Activated CD4-positive, alpha-beta T cell treated with anti-CD3 and anti-CD28 coated beads, Interleukin-2, Interleukin-4, amounts not matched to agents 100 ng/mL and 50 ng/mL, durations not matched to agents 16 hours and 8 hours (primary cell): ENCODE data around the gene SIPA1.
A peak's percentile ranks its signal among the peaks of the same experiment; 100 is the strongest.

Experiments used
- DNase-seq: peaks from one replicate; pipeline ENCODE4 v3.0.0-alpha.2; 2020; ENCODE audit warnings: low spot score

Gene SIPA1, protein sequence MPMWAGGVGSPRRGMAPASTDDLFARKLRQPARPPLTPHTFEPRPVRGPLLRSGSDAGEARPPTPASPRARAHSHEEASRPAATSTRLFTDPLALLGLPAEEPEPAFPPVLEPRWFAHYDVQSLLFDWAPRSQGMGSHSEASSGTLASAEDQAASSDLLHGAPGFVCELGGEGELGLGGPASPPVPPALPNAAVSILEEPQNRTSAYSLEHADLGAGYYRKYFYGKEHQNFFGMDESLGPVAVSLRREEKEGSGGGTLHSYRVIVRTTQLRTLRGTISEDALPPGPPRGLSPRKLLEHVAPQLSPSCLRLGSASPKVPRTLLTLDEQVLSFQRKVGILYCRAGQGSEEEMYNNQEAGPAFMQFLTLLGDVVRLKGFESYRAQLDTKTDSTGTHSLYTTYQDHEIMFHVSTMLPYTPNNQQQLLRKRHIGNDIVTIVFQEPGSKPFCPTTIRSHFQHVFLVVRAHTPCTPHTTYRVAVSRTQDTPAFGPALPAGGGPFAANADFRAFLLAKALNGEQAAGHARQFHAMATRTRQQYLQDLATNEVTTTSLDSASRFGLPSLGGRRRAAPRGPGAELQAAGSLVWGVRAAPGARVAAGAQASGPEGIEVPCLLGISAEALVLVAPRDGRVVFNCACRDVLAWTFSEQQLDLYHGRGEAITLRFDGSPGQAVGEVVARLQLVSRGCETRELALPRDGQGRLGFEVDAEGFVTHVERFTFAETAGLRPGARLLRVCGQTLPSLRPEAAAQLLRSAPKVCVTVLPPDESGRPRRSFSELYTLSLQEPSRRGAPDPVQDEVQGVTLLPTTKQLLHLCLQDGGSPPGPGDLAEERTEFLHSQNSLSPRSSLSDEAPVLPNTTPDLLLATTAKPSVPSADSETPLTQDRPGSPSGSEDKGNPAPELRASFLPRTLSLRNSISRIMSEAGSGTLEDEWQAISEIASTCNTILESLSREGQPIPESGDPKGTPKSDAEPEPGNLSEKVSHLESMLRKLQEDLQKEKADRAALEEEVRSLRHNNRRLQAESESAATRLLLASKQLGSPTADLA

DNA sequence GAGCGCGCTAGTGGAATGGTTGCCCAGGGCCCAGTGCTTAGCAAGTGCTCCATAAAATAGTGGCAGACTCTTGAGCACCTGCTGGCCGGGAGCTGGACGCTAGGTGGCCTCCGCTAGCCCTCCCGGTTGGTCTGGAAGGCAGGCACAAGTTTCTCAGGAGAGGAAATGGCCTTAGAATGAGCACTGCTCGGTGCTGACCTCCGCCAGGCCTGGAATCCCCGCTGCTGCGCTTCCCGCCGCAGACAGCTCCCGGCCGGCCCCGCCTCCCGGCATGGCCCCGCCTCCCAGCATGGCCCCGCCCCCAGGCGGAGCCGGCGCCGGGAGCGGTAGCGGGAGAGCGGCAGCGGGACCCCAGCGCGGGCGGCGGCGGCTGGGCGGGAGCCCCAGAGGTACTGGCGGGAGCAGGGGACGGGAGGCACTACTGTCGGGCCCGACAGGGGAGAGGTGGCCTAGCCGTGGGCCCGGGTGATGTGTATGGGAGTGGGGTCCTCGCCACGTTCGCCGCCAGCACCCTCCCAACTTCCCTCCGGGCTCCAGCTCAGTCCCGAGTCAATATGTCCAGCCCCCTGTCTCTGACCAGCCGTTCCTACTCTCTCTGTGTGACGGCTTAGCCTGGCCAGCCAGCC, at the start of gene SIPA1:
SIPA1 (plus strand) TSS at position 308 of the 626 bp plus-strand sequence. CDS start 2,821 bp downstream, outside the sequence.
- peak; percentile 69 for DNase-seq

DNA sequence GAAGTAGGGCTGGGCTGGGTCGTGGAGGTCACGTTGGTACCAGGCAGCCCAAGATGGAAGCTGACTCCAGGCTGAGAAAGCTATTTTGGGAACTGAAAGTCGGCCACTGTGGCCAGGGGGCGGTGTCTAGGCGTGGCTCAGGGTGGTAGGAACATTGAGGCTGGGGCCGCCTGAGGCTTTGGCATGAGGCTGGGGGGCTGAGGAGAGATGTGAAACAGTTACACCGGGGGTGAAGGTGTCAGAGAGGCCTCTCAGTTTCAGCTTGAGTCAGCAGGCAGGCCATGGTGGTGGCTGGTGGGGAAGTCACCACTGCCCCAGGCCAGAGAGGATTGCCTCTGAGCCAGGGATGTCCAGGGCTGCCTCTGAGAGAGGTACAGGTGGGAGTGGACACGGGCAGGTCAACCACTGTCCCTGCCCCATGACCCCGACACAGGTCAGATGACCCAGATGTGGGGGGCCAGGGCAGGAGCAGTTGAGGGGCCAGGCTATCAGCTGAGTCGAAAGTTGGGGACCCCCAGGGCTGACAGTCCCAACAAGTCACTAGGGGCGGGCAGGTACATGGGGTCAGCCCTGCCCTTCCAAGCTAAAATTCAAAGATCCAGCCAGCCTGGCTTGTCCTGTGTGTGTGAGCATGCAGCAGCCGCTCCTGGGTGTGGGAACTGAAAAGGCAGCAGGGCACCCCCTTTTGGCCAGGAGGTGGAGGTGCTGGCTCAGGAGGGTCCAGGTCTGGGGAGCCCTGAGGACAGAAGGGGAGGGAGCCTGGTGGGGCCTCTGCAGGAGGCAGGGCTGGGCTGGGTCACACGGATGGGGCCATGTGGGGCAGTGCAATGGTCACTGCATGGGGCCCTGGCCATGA, 49.5 kb upstream of the SIPA1 start:
- DNase-seq: peak; percentile 89

DNA sequence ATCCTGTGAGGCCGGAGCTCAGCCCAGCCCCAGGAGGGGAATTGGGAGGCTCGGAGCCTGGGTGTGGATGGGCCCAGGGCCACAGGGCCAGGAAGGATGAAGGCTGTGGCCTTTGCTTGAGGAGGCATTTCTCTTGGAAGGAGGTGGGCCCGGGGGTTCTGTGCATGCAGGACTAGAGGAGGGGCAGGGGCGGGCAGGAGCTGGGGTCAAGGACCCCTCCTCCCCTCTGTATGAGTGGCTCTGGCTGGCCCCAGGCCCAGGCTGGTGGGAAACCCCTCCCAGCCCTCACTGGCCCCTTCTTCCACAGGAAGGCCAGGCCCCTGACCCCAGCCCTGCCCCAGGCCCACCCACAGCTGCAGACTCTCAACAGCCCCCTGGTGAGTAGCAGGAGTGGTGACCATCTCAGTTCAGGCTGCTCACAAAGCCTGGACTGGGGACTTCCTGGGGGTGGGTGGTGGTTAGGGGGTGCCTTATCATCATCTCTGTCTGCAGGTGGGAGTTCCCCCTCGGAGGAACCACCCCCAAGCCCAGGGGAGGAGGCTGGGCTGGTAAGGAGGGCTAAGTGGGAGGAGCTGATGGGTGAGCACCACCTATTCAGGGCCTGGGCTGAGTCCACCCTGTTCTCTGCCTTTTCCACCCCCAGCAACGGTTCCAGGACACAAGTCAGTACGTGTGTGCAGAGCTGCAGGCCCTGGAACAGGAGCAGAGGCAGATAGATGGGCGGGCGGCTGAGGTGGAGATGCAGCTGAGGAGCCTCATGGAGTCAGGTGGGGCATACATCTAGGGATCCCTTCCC, 48.3 kb upstream of the SIPA1 start:
- DNase-seq: peak; percentile 23

DNA sequence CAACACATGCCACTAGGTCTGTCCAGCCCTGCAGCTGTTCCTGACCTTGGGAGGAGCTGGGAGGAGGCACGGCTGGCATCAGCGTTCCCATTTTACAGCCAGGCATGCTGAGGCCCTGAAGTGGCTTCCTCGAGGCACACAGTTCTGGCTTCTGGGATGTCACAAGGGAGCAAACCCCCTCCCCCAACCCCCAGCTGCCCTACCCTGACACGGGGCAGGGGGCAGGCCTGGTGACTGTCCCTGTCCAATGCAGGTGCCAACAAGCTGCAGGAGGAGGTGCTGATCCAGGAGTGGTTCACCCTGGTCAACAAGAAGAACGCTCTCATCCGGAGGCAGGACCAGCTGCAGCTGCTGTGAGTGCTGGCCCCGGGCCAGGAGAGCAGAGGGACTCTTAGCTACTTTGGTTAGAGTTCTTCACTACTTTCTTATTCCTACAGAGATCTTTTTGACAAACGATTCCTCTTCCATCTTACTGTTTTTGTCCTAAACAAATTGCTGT, 47.6 kb upstream of the SIPA1 start:
- DNase-seq: no peak

DNA sequence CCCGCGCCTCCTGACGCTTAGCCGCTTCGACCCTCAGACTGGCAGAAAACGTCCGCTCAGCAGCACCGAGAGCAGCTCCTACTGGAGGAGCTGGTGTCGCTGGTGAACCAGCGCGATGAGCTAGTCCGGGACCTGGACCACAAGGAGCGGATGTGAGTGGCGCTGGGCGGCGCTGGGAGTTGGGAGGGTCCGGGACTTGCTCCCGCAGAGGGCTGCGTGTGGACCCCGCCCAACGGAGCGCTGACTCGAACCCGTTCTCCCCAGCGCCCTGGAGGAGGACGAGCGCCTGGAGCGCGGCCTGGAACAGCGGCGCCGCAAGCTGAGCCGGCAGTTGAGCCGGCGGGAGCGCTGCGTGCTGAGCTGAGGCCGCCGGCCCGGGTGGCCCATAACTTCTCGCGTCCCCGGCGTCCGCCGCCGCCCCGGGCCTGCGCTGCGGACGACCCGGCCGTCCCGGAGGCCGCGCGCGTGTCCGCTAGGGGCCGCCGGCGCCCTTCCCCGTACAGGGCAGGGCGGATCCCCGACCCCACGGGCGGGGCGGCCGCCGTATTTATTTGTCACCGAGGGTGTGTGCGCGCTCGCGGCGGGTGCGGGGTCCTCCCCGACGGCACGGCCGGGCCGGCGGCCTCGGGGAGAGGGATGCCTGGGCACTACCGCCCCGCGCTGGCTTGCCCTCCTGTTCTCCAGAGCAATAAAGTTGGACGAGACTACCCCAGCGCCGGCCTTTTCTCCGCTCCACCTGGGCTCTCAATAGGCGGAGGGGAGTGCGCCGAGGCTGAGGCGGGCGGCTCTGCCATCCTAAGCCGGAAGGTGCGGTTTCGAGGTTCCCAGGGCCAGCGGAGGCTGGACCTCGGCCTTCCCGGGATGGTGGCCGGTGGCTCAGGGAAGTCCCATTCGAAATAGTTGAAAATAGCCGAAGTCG, 45.7 kb upstream of the SIPA1 start:
- DNase-seq: no peak

DNA sequence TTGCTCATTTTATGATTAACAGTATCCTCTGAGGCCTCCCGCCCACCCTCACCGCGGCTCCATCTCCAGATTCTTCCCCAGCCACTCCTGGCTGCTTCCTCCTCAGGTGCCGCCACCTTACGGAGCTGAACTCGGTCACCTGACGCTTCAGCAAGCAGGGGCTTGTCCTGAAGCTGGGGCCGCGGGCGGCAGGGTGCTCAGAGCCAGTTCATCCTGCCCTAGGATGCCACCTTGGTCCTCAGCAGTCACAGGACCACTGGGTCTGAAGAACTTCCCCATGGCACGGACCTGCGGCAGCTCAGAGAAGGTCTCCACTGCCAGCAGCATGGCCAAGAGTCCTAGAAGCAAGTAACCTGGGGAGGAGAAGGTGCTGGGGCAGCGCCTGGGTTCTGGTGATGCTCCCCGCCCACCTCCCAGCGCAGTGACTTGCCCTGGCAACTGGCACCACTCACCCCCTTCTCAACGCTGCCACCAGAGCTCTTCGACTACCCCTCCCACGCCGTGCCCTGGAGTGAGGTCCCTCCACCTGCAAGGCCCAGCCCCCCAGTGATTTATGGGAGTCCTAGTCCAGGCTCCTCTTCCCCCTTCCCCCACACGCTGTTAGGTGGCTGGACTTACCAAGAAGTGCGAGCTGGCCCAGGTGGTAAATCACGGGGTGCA, 44.9 kb upstream of the SIPA1 start:
- no peak for DNase-seq

DNA sequence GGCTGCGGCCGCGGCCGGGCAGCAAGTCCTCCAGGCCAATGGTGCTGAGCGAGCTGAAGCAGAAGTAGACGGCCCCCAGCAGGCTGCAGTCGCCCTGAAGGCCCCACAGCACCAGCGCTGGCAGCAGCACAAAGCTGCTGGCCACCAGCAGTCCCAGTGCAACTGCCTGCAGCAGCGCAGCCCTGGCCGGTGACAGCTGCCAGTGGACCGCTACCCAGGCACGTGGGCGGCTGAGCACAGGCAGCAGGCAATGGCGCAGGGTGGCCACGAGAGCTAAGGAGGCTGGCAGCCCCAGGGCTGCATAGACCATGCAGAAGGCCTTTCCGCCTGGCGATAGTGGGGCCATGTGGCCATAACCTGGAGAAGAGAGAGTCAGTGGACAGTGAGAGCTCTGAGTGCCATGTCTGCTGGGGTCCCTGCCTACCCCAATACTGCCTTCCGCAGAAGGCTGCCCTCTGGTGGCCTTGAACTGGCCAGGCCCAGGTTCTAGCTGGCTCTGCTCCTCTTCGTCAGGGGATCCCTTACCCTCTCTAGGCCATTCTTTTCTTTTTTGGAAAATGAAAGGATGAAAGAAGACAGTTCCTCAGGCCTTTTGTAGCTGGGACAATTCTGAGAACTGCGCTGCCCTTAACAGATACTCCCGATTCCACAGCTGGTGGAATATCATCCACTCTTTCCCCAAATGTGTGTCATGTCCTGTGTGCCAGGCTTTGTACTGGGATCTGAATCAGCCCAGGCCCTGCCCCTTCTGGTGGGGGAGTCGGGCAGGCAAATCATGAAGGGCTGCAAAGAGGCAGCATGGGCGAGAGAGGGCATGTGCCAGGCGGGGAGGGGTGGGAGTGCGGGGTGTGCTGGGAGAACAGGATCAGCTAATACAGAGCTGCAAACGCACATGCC, 44.1 kb upstream of the SIPA1 start:
- peak; percentile 36 for DNase-seq

DNA sequence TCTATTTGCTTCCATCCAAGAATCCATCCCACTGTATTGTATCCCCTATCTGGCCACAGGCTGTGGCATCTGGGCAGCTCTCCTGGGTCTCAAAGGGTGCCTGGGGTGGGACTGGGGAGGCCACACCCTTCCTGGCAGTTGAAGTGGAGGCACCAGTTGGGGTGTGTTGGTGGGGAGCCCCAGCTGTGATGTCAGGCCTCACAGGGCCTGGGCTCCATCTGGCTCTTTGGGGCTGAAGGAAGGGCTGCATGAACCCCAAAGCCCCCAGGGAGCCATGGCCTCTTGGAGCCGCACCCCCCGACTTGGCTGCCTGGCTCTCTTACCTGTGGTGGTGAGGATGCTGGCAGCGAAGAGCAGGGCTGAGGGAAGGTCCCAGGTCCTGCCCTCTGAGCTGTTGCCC, 42.8 kb upstream of the SIPA1 start:
- no peak for DNase-seq

DNA sequence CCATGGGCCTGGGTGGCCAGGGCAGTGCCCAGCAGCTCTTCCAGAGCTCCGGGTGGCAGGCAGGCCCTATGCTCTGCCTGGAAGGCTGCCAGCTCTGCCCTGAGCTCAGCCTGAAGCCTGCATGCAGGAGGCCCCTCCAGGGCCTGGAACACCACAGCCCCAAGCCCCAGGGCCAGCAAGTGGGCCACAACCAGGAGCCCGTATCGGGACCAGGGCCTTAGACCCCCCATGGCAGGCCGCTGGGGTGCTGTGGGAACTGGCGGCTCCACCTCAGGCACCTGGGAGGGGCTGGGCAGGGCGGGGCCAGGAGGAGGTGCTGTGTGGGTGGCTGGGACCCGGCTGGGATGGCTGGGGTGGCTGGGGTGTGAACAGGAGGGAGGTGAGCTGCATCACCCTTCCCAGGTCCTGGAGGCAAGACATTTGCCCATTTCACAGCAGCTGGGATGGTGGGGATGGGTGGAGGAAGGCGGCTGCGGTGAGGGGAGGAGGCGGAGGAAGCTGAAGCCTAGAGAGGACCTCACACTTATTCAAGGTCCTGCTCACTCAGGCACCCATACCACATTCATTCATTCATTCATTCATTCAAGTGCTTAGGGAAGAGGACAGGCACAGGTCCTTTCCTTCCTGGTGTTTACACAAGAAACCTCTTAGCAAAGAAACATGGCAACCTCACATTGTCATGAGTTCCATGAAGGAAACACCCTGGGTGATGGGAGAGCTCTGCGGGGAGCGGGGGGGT, 42.2 kb upstream of the SIPA1 start, which contains the start of gene KCNK7:
KCNK7 (minus strand) TSS at position 258 of the 739 bp plus-strand sequence; CDS start at position 230, 28 bp downstream.
- DNase-seq: no peak

DNA sequence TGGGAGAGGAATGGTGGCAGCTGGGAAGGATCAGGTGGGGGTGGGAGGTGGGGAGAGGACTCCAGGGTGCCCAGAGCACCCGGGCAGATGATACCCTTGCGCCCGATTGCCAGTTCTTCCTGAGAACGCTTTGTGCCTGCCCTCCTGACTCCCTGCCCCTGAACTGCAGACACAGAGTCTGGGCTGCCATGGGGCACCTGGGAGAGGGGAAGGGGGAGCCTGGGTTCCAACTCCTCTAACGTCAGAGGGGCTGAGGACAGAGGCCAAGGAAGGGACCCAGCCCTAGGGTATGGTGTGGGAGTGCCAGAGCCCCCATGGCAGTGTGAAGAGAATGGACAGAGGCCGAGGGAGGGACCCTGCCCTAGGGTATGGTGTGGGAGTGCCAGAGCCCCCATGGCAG, 41.4 kb upstream of the SIPA1 start:
- DNase-seq: no peak

DNA sequence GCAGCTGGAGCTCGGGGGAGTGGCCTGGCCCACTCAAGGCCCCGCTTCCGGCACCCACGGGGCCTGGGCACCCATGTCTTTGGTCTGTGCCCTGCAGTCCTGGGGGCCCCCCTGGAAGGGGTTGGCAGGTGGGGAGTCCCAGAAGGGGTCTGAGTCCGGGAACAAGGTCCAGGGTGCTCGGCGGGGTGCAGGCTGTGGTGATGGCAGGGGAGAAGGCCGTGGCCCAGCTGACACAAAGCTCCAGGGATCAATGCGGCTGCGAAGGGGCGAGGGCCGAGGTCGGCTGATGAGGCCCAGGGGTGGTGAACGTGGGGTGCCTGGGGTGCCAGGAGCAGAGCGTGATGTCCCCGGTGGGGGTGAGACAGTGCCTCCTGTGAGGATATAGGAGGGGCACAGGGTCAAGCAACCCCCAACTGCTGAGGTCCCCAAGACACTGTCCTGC, 39.6 kb upstream of the SIPA1 start:
- DNase-seq: no peak

DNA sequence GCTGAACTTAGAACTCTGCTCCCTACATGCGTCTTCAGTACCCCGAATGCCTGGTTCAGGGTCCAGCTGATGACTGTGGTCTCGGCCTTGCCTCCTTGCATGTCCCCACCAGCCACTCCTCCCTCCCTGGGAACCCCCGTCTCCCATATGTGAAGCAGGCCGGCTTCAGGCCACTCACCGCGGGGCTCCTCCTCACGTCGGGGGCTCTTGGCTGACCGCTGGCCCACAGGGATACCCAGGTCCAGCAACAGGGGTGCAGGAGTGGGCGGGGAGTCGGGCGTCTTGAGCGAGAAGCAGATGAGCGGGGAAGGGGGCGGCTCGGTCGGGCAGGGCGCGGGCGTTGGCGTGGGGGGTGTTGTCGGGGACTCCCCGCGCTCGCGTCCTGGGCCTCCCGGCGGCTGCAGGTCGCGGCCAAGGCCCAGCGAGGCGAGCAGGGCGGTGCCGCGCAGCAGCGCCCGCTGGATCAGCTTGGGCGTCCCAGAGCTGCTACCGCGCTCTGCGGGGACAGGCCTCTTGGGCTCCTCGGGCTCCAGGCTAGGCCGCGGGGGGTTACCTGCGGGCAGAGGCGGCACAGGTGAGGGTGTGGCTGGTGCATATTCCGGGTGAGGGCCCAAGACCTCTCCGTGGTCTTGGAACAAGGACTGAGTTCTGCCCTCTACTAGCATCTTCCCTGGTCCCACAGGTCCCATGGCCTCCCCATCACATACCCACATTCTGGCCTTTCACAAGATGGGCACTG, 38.5 kb upstream of the SIPA1 start:
- no peak for DNase-seq

DNA sequence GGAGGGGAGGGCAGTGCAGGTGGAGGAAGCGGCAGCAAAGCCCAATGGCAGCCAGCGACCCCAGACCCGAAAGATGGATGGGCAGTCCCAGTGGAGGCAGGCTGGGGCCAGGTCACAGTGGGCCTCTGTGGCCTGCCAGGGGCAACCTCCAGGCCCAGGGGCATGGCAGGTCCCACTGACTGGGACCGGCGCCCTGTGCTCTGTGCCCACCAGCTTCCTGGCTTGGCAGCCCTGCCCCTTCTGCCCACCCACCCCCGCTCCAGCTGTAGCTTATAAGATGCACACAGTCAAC, 38.0 kb upstream of the SIPA1 start:
- DNase-seq: no peak

DNA sequence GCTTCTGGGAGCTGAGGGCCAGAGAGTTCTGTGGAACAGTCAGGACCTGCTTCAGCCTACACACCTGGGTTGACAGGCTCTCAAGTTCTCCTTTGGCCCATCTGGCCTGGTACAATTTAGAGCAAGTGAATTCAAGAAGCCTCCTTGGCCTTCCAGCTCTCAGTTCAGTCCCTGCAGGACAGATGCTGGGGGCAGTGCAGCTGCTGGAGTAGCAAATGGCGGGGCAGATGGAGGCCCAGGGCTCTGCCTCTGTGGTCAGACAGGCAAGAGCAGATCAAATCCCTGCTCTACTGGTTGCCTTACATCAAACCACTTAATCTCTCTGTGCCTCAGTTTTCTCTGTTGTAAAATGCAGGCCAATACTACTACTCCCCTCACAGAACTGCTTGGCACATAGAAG, 33.6 kb upstream of the SIPA1 start:
- DNase-seq: no peak

DNA sequence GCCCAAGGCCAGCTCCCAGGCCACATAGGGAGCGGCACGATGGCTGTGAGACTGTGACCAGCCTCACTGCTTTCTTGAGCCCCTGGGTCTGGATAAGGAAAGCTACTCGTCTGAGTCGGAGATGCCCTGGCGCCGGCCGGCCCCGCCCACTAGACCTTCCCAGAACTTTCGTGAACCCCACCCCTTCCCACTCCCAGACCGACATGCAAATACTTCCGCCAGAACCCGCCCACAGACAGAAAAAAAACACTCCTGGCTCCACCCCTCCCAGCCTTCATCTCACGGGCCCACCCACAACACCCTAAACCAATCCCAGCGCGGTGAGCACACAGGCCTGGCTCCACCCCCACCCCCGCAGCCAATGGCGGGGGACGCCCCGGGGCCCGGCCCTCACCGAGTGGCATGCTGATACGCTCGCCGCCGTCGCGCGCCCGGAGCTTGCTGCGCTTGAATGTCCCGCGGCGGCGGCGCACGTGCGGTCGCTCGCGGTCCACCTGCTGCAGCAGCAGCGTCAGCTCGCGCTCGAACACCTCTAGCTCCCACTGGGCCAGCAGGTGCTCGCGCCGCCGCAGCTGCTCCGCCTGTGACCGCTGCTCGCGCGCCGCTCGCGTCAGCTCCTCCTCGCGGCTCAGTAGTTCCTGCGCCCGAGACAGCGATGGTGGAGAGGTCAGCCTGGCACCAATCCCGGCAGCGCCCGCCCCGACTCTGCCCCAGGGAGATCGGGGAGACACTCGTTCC, 30.9 kb upstream of the SIPA1 start:
- no peak for DNase-seq
